Activated gamma-delta T cell treated with anti-CD3 and anti-CD28 coated beads, Interleukin-2, amount 50 U/mL, for 16 hours (primary cell): ENCODE measurements around the gene C6orf52.

ENCODE experiments used
- DNase-seq: peaks from one replicate; pipeline ENCODE4 v3.0.0-alpha.2; 2020; ENCODE audit warnings: low read depth

C6orf52 gene

DNA sequence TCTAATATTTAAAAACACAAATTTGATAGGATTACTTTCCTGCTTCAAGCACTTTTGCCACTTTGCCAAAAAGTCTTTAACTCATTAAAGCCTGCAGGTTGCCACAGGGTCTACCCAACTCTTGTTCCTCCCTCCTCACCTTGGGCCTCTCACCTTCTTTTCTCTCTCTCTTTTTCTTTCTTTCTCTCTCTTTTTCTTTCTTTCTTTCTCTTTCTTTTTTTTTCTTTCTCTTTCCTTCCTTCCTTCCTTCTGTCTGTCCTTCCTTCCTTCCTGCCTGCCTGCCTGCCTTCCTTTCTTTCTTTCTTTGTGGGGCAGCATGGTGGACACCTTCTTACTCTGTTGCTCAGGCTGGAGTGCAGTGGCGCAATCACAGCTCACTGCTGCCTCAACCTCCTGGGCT lies 50.2 kb downstream of the C6orf52 start:
- DNase-seq: no peak

DNA sequence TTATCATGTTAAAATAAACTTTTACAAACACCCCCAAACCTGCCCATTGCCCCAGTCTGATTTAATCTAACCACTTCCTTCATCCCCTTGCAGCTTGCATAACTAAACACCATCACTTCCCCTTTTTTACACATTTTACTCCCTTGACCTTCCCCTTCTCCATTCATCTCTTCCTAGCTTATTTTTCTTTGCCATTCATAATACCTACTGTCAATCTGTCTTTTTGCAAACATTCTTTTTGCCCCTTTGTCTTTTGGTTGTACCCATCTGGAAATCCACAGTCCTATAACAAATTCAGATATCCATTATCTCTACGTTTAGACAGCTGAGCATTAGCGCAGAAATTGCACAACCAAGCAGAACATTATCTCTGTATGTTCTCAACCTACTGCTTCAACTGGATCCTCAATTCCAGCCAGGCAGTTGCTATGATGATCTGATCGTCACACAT lies 51.2 kb downstream of the C6orf52 start:
- DNase-seq: no peak

DNA sequence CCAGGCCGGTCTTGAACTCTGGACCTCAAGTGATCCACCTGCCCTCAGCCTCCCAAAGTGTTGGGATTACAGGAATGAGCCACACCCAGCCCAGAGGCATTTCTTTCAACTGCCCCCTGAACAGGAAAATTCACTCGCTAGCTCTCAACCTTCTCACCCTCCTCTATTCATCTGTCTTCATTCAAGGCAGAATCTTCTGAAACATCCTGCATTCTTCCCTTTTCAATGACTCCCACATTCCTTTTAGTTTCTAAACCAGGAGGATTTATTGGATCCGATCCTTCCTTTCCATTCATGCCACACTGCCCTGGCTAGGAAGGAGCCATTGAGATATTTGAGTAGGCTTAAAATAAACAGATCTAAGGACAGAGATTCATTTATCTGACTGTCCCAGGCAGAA lies 52.9 kb downstream of the C6orf52 start:
- DNase-seq: no peak

DNA sequence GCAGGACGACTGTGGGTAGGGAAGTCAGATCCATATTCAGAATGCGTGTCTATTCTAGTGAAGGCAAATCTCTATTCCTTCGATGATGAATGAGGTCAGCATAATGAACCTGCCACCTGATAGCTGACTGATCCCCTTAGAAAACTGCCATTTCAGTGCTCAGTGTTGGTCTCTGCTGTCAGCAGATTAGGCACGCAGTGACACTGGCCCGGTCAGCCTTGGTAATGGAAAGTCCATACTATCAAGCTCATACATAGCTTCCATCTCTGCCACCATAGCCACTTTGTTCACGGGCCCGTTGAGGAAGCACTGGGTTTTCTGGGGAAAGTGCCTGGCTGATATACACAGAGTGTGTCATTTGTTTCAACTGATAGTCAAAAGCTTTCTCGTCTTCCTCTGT lies 54.0 kb downstream of the C6orf52 start:
- DNase-seq: no peak

DNA sequence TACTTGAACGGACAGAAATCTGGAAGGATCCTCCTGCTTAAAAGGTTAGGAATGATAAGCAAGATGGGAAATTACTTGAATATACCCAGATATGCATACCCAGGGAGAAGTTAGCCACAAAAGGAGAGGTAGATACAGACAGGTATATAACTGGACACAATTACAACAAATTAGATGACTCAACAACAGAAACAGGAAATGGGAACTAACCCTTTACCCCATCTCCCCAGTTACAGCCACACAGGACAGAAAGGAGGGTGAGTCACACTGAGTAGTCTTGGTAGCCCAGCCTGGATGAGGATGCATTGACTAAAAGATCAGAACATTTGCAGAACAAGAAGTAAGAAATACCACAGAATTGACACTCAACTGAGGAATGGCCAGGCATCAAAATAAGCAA lies 61.2 kb downstream of the C6orf52 start:
- DNase-seq: no peak

DNA sequence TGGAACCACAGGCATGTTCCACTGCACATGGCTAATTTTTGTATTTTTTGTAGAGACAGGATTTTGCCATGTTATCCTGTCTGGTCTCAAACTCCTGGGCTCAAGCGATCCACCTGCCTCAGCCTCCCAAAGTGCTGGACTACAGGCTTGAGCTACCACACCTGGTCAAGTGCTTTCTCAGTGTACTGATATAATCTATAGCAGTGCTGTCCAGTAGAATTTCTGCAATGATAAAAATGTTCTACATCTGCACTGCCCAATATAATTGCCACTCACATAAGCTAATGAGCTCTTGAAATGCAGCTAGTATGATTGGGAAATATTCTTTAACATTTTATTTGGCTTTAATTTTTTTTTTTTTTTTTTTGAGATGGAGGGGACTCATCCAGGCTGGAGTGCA lies 64.2 kb downstream of the C6orf52 start:
- no peak for DNase-seq

DNA sequence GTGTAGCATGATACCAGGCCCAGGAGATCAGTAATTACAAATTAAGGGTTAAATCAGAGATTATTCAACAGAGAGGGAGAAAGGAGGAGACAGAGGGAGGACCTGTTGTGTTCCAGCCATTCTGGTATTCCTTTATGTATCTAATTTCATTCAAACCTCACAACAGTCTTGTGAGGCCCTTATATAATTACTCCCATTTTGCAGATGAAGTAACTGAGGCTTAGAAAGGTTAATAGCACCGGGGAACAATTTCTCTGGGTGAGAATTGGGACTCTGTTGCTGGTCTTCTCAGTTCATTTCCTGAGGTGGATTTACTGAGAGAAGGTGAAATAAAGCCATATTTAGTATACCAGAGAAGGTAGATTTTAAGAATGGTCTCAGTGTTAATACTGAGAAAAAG lies 66.6 kb downstream of the C6orf52 start:
- DNase-seq: no peak

DNA sequence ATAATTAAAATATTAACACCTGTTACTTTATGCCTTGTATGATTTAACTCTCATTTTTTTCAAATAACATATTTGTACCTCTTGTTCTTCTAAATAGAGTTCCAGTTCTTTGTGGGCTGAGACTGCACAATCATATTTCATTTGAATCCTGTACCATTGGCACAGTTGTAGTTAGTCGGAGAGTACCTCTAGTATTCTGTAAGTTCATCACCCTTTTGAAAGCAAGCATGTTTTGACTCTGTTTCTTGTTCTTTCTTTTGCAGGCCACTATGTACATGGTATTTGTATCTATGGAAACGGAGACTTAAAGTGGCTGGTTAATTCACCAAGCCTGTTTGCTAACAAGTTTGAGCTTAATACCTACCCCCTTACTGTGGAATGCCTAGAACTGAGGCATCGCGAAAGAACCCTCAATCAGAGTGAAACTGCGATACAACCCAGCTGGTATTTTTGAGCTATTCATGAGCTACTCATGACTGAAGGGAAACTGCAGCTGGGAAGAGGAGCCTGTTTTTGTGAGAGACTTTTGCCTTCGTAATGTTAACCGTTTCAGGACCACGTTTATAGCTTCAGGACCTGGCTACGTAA lies 68.2 kb downstream of the C6orf52 start:
- no peak for DNase-seq

DNA sequence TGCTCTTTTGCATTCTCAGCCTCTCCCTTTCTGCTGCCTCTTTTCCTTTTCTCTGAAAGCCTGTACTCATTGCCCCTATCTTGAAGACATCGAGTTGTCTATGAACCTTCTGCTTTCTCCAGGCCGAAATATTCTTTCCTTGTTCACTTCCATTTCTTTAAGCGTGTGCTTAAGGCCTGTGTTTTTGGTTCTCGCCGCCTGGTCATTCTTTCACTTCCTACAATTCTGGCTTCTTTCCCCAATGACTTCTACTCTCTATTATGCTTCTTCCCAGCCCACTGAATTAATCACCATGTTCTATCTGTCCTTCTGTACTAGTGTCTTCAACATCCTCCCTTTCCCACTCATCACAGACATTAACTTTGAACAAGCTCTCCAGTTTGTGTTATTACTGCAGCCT lies 69.6 kb downstream of the C6orf52 start:
- DNase-seq: no peak

DNA sequence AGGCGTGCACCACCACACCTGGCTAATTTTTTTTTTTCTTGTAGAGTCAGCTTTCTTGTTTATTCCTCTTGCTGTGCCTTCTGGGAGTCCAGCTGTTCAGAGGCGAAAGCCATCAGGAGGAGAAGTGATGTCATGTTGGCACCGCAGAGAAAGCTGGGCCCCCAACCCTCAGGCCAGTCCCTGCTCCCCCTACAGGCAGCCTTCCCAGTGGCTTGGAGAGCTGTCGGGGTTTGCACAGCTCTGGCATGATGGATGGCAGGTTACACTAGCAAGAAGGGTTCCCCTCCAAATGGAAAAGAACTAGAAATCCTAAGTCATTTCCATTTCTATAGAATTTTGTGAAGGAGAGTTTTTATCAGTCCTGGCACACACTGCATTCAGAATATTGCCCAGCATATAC lies 72.6 kb downstream of the C6orf52 start:
- DNase-seq: no peak
